ENCODE data around the gene ABCA2.
A peak's percentile ranks its signal among the peaks of the same experiment; 100 is the strongest.

Gene ABCA2

GRCh38 chr9:137044502-137045177, 16.6 kb upstream of the ABCA2 start:
- peaks cover 10% of the 10 kb centered on the region; the same call in 1 of the 2 replicates for H3K27me3 ChIP-seq (ENCODE audit: control insufficient read depth, insufficient read depth, low read length)
- peak overlapping the region; percentile 62; the same call in 1 of the 2 replicates for H3K4me3 ChIP-seq (ENCODE audit: low read length)
- H3K27ac ChIP-seq (ENCODE audit: low read length), result no peak overlapping the region
- no CpG with 5 or more reads among the region's 18 CpGs for WGBS (ENCODE audit: insufficient coverage, insufficient read length)
- peaks cover 5% of the 10 kb centered on the region; the same call in 1 of the 2 replicates for H3K4me1 ChIP-seq (ENCODE audit: control insufficient read depth, insufficient read depth, low read length)
- H3K36me3 ChIP-seq (ENCODE audit: control insufficient read depth, insufficient read depth, low read length), result no peaks in the 10 kb centered on the region; the same call in 1 of the 2 replicates
- H3K9me3 ChIP-seq (ENCODE audit: control insufficient read depth, insufficient read depth, low read length), result no peaks in the 10 kb centered on the region
- DNase-seq (ENCODE audit: low read depth, low spot score), result no peak

GRCh38 chr9:137044037-137044436, 16.0 kb upstream of the ABCA2 start:
- no peaks in the 10 kb centered on the region for H3K9me3 ChIP-seq (ENCODE audit: control insufficient read depth, insufficient read depth, low read length)
- peaks cover 4% of the 10 kb centered on the region; the same call in 1 of the 2 replicates for H3K4me1 ChIP-seq (ENCODE audit: control insufficient read depth, insufficient read depth, low read length)
- no peaks in the 10 kb centered on the region; the same call in 1 of the 2 replicates for H3K36me3 ChIP-seq (ENCODE audit: control insufficient read depth, insufficient read depth, low read length)
- no CpG with 5 or more reads among the region's 12 CpGs for WGBS (ENCODE audit: insufficient coverage, insufficient read length)
- H3K27me3 ChIP-seq (ENCODE audit: control insufficient read depth, insufficient read depth, low read length), result peaks cover 5% of the 10 kb centered on the region; the same call in 1 of the 2 replicates
- no peak overlapping the region for H3K4me3 ChIP-seq (ENCODE audit: low read length)
- no peak for DNase-seq (ENCODE audit: low read depth, low spot score)
- no peak overlapping the region for H3K27ac ChIP-seq (ENCODE audit: low read length)

- Histone ChIP-seq H3K4me1 (ENCODE audit: control insufficient read depth, insufficient read depth, low read length) (0 out of 2 replicates have a peak, but pooled peaks cover 2% of the 10 kb centered on the region), H3K27me3 (ENCODE audit: control insufficient read depth, insufficient read depth, low read length) (peaks cover 5% of the 10 kb centered on the region; the same call in 1 of the 2 replicates), H3K36me3 (ENCODE audit: control insufficient read depth, insufficient read depth, low read length) (no peaks in the 10 kb centered on the region; the same call in 1 of the 2 replicates), H3K27ac (ENCODE audit: low read length) (no peak overlapping the region), H3K9me3 (ENCODE audit: control insufficient read depth, insufficient read depth, low read length) (no peaks in the 10 kb centered on the region), H3K4me3 (ENCODE audit: low read length) (no peak overlapping the region)
- WGBS (ENCODE audit: insufficient coverage, insufficient read length), result no CpG with 5 or more reads among the region's 36 CpGs
- DNase-seq (ENCODE audit: low read depth, low spot score), result no peak
These were observed 15.0 kb upstream of the ABCA2 start for GRCh38 chr9:137042751-137043727.

GRCh38 chr9:137041124-137041523, 13.1 kb upstream of the ABCA2 start:
- no CpG with 5 or more reads among the region's 16 CpGs for WGBS (ENCODE audit: insufficient coverage, insufficient read length)
- Histone ChIP-seq H3K9me3 (ENCODE audit: control insufficient read depth, insufficient read depth, low read length) (no peaks in the 10 kb centered on the region), H3K27ac (ENCODE audit: low read length) (no peak overlapping the region), H3K4me3 (ENCODE audit: low read length) (no peak overlapping the region), H3K4me1 (ENCODE audit: control insufficient read depth, insufficient read depth, low read length) (0 out of 2 replicates have a peak, but pooled peaks cover 2% of the 10 kb centered on the region), H3K36me3 (ENCODE audit: control insufficient read depth, insufficient read depth, low read length) (no peaks in the 10 kb centered on the region; the same call in 1 of the 2 replicates), H3K27me3 (ENCODE audit: control insufficient read depth, insufficient read depth, low read length) (peaks cover 5% of the 10 kb centered on the region; the same call in 1 of the 2 replicates)
- no peak for DNase-seq (ENCODE audit: low read depth, low spot score)

GRCh38 chr9:137040568-137040967, 12.5 kb upstream of the ABCA2 start:
- H3K4me1 ChIP-seq (ENCODE audit: control insufficient read depth, insufficient read depth, low read length), result 0 out of 2 replicates have a peak, but pooled peaks cover 2% of the 10 kb centered on the region
- H3K27me3 ChIP-seq (ENCODE audit: control insufficient read depth, insufficient read depth, low read length), result peaks cover 5% of the 10 kb centered on the region; the same call in 1 of the 2 replicates
- no peaks in the 10 kb centered on the region; the same call in 1 of the 2 replicates for H3K36me3 ChIP-seq (ENCODE audit: control insufficient read depth, insufficient read depth, low read length)
- WGBS (ENCODE audit: insufficient coverage, insufficient read length), result no CpG with 5 or more reads among the region's 23 CpGs
- H3K9me3 ChIP-seq (ENCODE audit: control insufficient read depth, insufficient read depth, low read length), result no peaks in the 10 kb centered on the region
- no peak overlapping the region for H3K27ac ChIP-seq (ENCODE audit: low read length)
- no peak overlapping the region for H3K4me3 ChIP-seq (ENCODE audit: low read length)
- DNase-seq (ENCODE audit: low read depth, low spot score), result no peak

- H3K27me3 ChIP-seq (ENCODE audit: control insufficient read depth, insufficient read depth, low read length), result peaks cover 1% of the 10 kb centered on the region; the same call in 1 of the 2 replicates
- H3K36me3 ChIP-seq (ENCODE audit: control insufficient read depth, insufficient read depth, low read length), result no peaks in the 10 kb centered on the region; the same call in 1 of the 2 replicates
- H3K4me3 ChIP-seq (ENCODE audit: low read length), result no peak overlapping the region
- no CpG with 5 or more reads among the region's 32 CpGs for WGBS (ENCODE audit: insufficient coverage, insufficient read length)
- H3K4me1 ChIP-seq (ENCODE audit: control insufficient read depth, insufficient read depth, low read length), result 0 out of 2 replicates have a peak, but pooled peaks cover 1% of the 10 kb centered on the region
- H3K27ac ChIP-seq (ENCODE audit: low read length), result no peak overlapping the region
- DNase-seq (ENCODE audit: low read depth, low spot score), result no peak
- no peaks in the 10 kb centered on the region for H3K9me3 ChIP-seq (ENCODE audit: control insufficient read depth, insufficient read depth, low read length)
These were observed 11.8 kb upstream of the ABCA2 start for GRCh38 chr9:137039611-137040366.

GRCh38 chr9:137038916-137039315, 10.9 kb upstream of the ABCA2 start:
- H3K27ac ChIP-seq (ENCODE audit: low read length), result no peak overlapping the region
- no CpG with 5 or more reads among the region's 9 CpGs for WGBS (ENCODE audit: insufficient coverage, insufficient read length)
- DNase-seq (ENCODE audit: low read depth, low spot score), result no peak

GRCh38 chr9:137037483-137037882, 9.4 kb upstream of the ABCA2 start:
- no peaks in the 10 kb centered on the region for H3K27me3 ChIP-seq (ENCODE audit: control insufficient read depth, insufficient read depth, low read length)

More at GRCh38 chr9:137038916-137039315, 10.9 kb upstream of the ABCA2 start:
- H3K9me3 ChIP-seq (ENCODE audit: control insufficient read depth, insufficient read depth, low read length), result no peaks in the 10 kb centered on the region
- H3K27me3 ChIP-seq (ENCODE audit: control insufficient read depth, insufficient read depth, low read length), result no peaks in the 10 kb centered on the region
- no peak overlapping the region for H3K4me3 ChIP-seq (ENCODE audit: low read length)
- peaks cover 1% of the 10 kb centered on the region; the same call in 1 of the 2 replicates for H3K4me1 ChIP-seq (ENCODE audit: control insufficient read depth, insufficient read depth, low read length)
- H3K36me3 ChIP-seq (ENCODE audit: control insufficient read depth, insufficient read depth, low read length), result no peaks in the 10 kb centered on the region; the same call in 1 of the 2 replicates

GRCh38 chr9:137037035-137037434, 9.0 kb upstream of the ABCA2 start:
- Histone ChIP-seq H3K4me3 (ENCODE audit: low read length) (no peak overlapping the region), H3K9me3 (ENCODE audit: control insufficient read depth, insufficient read depth, low read length) (no peaks in the 10 kb centered on the region), H3K4me1 (ENCODE audit: control insufficient read depth, insufficient read depth, low read length) (peaks cover 1% of the 10 kb centered on the region; the same call in 1 of the 2 replicates), H3K27me3 (ENCODE audit: control insufficient read depth, insufficient read depth, low read length) (no peaks in the 10 kb centered on the region), H3K27ac (ENCODE audit: low read length) (no peak overlapping the region), H3K36me3 (ENCODE audit: control insufficient read depth, insufficient read depth, low read length) (no peaks in the 10 kb centered on the region; the same call in 1 of the 2 replicates)
- DNase-seq (ENCODE audit: low read depth, low spot score), result no peak
- no CpG with 5 or more reads among the region's 13 CpGs for WGBS (ENCODE audit: insufficient coverage, insufficient read length)

More at GRCh38 chr9:137037483-137037882, 9.4 kb upstream of the ABCA2 start:
- WGBS (ENCODE audit: insufficient coverage, insufficient read length), result no CpG with 5 or more reads among the region's 10 CpGs
- H3K4me3 ChIP-seq (ENCODE audit: low read length), result no peak overlapping the region
- H3K27ac ChIP-seq (ENCODE audit: low read length), result no peak overlapping the region
- no peak for DNase-seq (ENCODE audit: low read depth, low spot score)
- H3K9me3 ChIP-seq (ENCODE audit: control insufficient read depth, insufficient read depth, low read length), result no peaks in the 10 kb centered on the region
- H3K4me1 ChIP-seq (ENCODE audit: control insufficient read depth, insufficient read depth, low read length), result peaks cover 1% of the 10 kb centered on the region; the same call in 1 of the 2 replicates
- H3K36me3 ChIP-seq (ENCODE audit: control insufficient read depth, insufficient read depth, low read length), result no peaks in the 10 kb centered on the region; the same call in 1 of the 2 replicates

Data from iPS DF 6.9 (cell line).